Keratinocyte (primary cell): ENCODE measurements around the gene ZFX. TPM values are rescaled to one million over a fixed set of nuclear protein-coding genes. Genes with fewer than 3 reads are reported as not detected.

Experiments
- DNase-seq: peaks from one replicate; pipeline ENCODE4 v3.0.0-alpha.2; 2011; ENCODE audit warnings: low read depth, missing footprints, low spot score
- FAIRE-seq: peaks from 2 replicates; lab custom pipeline; 2011; peaks lifted over from hg19 to GRCh38; lab: Jason Lieb, UNC
- H2AFZ ChIP-seq: 2 replicates; pipeline ENCODE4 v1.6.0; 2012; ENCODE audit warnings: low read length, control low read depth, inconsistent platforms; ENCODE audit not compliant: control insufficient read depth
- H3K27ac ChIP-seq: 2 replicates; pipeline ENCODE4 v1.5.1; 2011; ENCODE audit warnings: low read length; ENCODE audit not compliant: control insufficient read depth, insufficient read depth
- H3K27me3 ChIP-seq: 3 replicates; pipeline ENCODE4 v1.6.0; 2011; ENCODE audit warnings: low read length; ENCODE audit not compliant: control insufficient read depth, insufficient read depth; ENCODE audit errors: extremely low read depth
- H3K36me3 ChIP-seq, 2 experiments: 2 replicates in 1 of 2; 3 replicates in 1 of 2; pipeline ENCODE4 v1.5.1; 2011; ENCODE audit warnings: low read length in 2 of 2, mild to moderate bottlenecking in 1 of 2; ENCODE audit not compliant: control insufficient read depth in 2 of 2, insufficient read depth in 2 of 2; ENCODE audit errors: extremely low read depth in 1 of 2
- H3K4me1 ChIP-seq: 3 replicates; pipeline ENCODE4 v1.5.1; 2011; ENCODE audit warnings: low read length; ENCODE audit not compliant: control insufficient read depth, insufficient read depth; ENCODE audit errors: extremely low read depth
- H3K4me2 ChIP-seq: 3 replicates; pipeline ENCODE4 v1.6.0; 2011; ENCODE audit warnings: low read depth, low read length; ENCODE audit not compliant: control insufficient read depth, insufficient read depth; ENCODE audit errors: extremely low read depth
- H3K4me3 ChIP-seq, 3 experiments: fragments of 200-600 bp in 1 of 3; sonication (generic) in 1 of 3; 2 replicates in 2 of 3; 3 replicates in 1 of 3; pipeline ENCODE4 v1.5.1; 2011 to 2016; ENCODE audit warnings: low read length in 3 of 3, mild to moderate bottlenecking in 3 of 3, control low read depth in 2 of 3, inconsistent platforms in 1 of 3, low read depth in 1 of 3, mixed read lengths in 1 of 3, mixed run types in 1 of 3, moderate library complexity in 1 of 3; ENCODE audit not compliant: control insufficient read depth in 2 of 3, insufficient read depth in 2 of 3; ENCODE audit errors: extremely low read depth in 1 of 3
- H3K79me2 ChIP-seq: 2 replicates; pipeline ENCODE4 v1.6.0; 2012; ENCODE audit warnings: low read length; ENCODE audit not compliant: control insufficient read depth, insufficient read depth
- H3K9ac ChIP-seq: 3 replicates; pipeline ENCODE4 v1.6.0; 2011; ENCODE audit warnings: low read length; ENCODE audit not compliant: control insufficient read depth, insufficient read depth; ENCODE audit errors: extremely low read depth
- H3K9me1 ChIP-seq: 3 replicates; pipeline ENCODE4 v1.6.0; 2011; ENCODE audit warnings: low read length; ENCODE audit not compliant: control insufficient read depth, insufficient read depth; ENCODE audit errors: extremely low read depth
- H3K9me3 ChIP-seq: 2 replicates; pipeline ENCODE4 v1.5.1; 2012; ENCODE audit warnings: low read depth, low read length; ENCODE audit not compliant: control insufficient read depth
- H4K20me1 ChIP-seq: 3 replicates; pipeline ENCODE4 v1.6.0; 2011; ENCODE audit warnings: low read length; ENCODE audit not compliant: control insufficient read depth, insufficient read depth; ENCODE audit errors: extremely low read depth
- CTCF ChIP-seq, 3 experiments: IDR thresholded peaks in 1 of 3; conservative IDR thresholded peaks in 1 of 3; optimal IDR thresholded peaks in 1 of 3; 2 replicates in 2 of 3; 3 replicates in 1 of 3; pipeline versions ENCODE3 to v1.5.1; 2011; ENCODE audit warnings: low read length in 3 of 3, mild to moderate bottlenecking in 3 of 3, moderate library complexity in 2 of 3, control low read depth in 1 of 3, inconsistent platforms in 1 of 3; ENCODE audit not compliant: insufficient read depth in 2 of 3; ENCODE audit errors: extremely low read depth in 1 of 3
- EZH2 ChIP-seq: IDR thresholded peaks from one replicate; pipeline ENCODE4 v1.6.1; 2012; ENCODE audit warnings: inconsistent platforms, mild to moderate bottlenecking, low read length, moderate library complexity
- dilution Hi-C: fragments of 300-500 bp; cut with MboI; formaldehyde crosslinking; loops from one replicate; pipeline ENCODE4 v1.7.0; 2020; ENCODE audit warnings: low sequenced_read_pairs; ENCODE audit not compliant: extremely low pct_ligation_motif_present
- polyA plus RNA-seq, 5 experiments: library from polyadenylated mRNA; depleted of rRNA in 3 of 5; stranded (reverse) in 3 of 5; stranded (forward) in 1 of 5; unstranded in 1 of 5; fragments of >200 nt; gene quantifications; 1 replicate in 1 of 5; 2 replicates in 3 of 5; 3 replicates in 1 of 5; pipeline versions ENCODE4 v1.2.1 to v1.2.3, GENCODE V29; 2011 to 2012; ENCODE audit warnings: missing spikeins in 2 of 5, low read depth in 1 of 5, low replicate concordance in 1 of 5

ZFX gene
- polyA plus RNA-seq, 1 donor (not counting 4 experiments of a cell fraction or from before 2014, with no cell fraction given) = 24.3 TPM

- H3K79me2 ChIP-seq = no peaks in the 10 kb centered on the region
- H3K4me2 ChIP-seq = no peak overlapping the region
- H3K4me1 ChIP-seq = no peaks in the 10 kb centered on the region
- dilution Hi-C loops = no loop called here
- no peaks in the 10 kb centered on the region for H3K36me3 ChIP-seq
- DNase-seq (no peak), FAIRE-seq (no peak)
- no peaks in the 10 kb centered on the region for H3K27me3 ChIP-seq
- no peaks in the 10 kb centered on the region for H3K9me3 ChIP-seq
- no peak overlapping the region for H3K4me3 ChIP-seq
- TF ChIP-seq EZH2 = no peak
- no peak for TF ChIP-seq CTCF (optimal IDR thresholded peaks at IDR 0.05 in 1 of 3, IDR thresholded peaks at IDR 0.05 in 1 of 3, conservative IDR thresholded peaks at IDR 0.05 in 1 of 3; ENCODE audit: extremely low read depth in 1 of 3, insufficient read depth in 2 of 3, low read length in 3 of 3)
- H3K9ac ChIP-seq = no peak overlapping the region
- H2AFZ ChIP-seq = no peak overlapping the region
- no peaks in the 10 kb centered on the region for H3K9me1 ChIP-seq
- no peak overlapping the region for H3K27ac ChIP-seq
- no peaks in the 10 kb centered on the region for H4K20me1 ChIP-seq
These were observed 24.4 kb upstream of the ZFX start for GRCh38 chrX:24125028-24125612.

- dilution Hi-C loops = no loop called here
- Histone ChIP-seq H3K9ac (no peak overlapping the region), H3K4me2 (no peak overlapping the region), H3K27ac (no peak overlapping the region), H3K9me1 (no peaks in the 10 kb centered on the region), H4K20me1 (no peaks in the 10 kb centered on the region), H3K4me1 (no peaks in the 10 kb centered on the region), H3K36me3 (no peaks in the 10 kb centered on the region), H3K79me2 (no peaks in the 10 kb centered on the region), H3K27me3 (no peaks in the 10 kb centered on the region), H3K9me3 (no peaks in the 10 kb centered on the region), H2AFZ (no peak overlapping the region), H3K4me3 (no peak overlapping the region)
- FAIRE-seq (no peak), DNase-seq (no peak)
- no peak for TF ChIP-seq EZH2
- TF ChIP-seq CTCF (optimal IDR thresholded peaks at IDR 0.05 in 1 of 3, IDR thresholded peaks at IDR 0.05 in 1 of 3, conservative IDR thresholded peaks at IDR 0.05 in 1 of 3; ENCODE audit: extremely low read depth in 1 of 3, insufficient read depth in 2 of 3, low read length in 3 of 3) = no peak
These were observed 18.1 kb upstream of the ZFX start for GRCh38 chrX:24131476-24131875.
